Right lobe of liver (tissue), 4 donors: Measurements from ENCODE around the gene NPHP3.

ENCODE experiments used
- CTCF ChIP-seq, 4 donors: fragments of 200-600 bp in 3 of 4; fragments of 450-650 bp in 1 of 4; IDR thresholded peaks; one replicate each; pipeline versions ENCODE4 v1.5.1 to v1.8.0; 2016 to 2022; ENCODE audit warnings: antibody characterized with exemption in 4 of 4, mild to moderate bottlenecking in 2 of 4
- POLR2A ChIP-seq: fragments of 450-650 bp; IDR thresholded peaks from one replicate; pipeline ENCODE4 v1.6.1; 2017; ENCODE audit warnings: antibody characterized with exemption, mild to moderate bottlenecking
- donor health status: DM: no; HTN: no; CAD: no.
- donor health status: DM: no; HTN: no; CAD: no.
- donor health status: DM: no; HTN: yes; CAD: no.

- no peak for TF ChIP-seq CTCF (IDR thresholded peaks at IDR 0.05)
- no peak for TF ChIP-seq POLR2A
Observed at GRCh38 chr3:132659000-132659364, 63.2 kb downstream of the NPHP3 start.
